ENCODE results near the gene AATK. TPM values are rescaled to one million over a fixed set of nuclear protein-coding genes. Genes with fewer than 3 reads are reported as not detected.

AATK gene
- total and polyA plus RNA-seq, 9 of the 15 experiments (the other 6 are each of a cell fraction or from before 2014, with no cell fraction given) = 0.11 to 0.55 (median 0.38) TPM; not detected in 5

DNA sequence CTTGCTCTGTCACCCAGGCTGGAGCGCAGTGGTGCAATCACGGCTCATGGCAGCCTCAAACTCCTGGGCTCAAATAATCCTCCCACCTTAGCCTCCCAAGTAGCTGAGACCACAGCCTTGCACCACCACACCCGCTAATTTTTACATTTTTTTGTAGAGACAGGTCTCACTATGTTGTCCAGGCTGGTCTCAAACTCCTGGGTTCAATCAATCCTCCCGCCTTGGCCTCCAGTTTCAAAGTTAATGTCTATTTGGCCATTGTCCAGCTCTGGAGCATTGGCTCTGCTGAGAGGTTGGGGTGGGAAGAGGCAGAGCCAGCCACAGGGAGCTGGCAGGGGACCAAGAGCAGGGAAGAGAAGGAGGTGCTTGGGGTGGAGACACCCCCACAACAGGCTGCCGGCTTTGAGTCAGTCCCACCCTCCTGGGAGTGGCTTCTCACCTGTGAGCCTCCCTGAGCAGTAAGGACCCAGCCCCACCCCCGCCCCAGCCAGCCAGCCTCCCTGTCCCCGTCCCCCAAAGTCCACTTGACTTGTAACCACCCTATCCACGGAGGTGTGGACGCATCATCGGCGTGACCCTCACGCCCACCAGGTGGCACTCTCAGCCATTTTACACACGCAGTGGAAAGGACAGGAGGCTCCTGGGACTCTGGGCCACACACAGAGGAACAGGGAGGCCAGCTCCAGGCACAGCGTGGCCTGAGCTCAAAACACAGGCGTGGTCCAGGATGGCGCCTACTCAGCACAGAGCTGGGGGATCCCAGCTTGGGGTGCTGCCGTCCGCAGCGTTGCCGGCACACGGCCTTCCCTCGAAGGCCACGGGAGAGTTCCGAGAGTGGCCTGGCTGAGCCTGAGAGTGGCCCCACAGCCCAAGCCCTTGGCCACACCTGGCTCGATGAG lies 23.5 kb downstream of the AATK start (continued):
- TF ChIP-seq, protein P1, sequence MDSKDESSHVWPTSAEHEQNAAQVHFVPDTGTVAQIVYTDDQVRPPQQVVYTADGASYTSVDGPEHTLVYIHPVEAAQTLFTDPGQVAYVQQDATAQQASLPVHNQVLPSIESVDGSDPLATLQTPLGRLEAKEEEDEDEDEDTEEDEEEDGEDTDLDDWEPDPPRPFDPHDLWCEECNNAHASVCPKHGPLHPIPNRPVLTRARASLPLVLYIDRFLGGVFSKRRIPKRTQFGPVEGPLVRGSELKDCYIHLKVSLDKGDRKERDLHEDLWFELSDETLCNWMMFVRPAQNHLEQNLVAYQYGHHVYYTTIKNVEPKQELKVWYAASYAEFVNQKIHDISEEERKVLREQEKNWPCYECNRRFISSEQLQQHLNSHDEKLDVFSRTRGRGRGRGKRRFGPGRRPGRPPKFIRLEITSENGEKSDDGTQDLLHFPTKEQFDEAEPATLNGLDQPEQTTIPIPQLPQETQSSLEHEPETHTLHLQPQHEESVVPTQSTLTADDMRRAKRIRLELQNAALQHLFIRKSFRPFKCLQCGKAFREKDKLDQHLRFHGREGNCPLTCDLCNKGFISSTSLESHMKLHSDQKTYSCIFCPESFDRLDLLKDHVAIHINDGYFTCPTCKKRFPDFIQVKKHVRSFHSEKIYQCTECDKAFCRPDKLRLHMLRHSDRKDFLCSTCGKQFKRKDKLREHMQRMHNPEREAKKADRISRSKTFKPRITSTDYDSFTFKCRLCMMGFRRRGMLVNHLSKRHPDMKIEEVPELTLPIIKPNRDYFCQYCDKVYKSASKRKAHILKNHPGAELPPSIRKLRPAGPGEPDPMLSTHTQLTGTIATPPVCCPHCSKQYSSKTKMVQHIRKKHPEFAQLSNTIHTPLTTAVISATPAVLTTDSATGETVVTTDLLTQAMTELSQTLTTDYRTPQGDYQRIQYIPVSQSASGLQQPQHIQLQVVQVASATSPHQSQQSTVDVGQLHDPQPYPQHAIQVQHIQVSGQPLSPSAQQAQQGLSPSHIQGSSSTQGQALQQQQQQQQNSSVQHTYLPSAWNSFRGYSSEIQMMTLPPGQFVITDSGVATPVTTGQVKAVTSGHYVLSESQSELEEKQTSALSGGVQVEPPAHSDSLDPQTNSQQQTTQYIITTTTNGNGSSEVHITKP (IDR thresholded peaks at IDR 0.05; ENCODE audit: partially characterized antibody) = peak; percentile 84
- TF ChIP-seq RB1 (IDR thresholded peaks at IDR 0.05; ENCODE audit: low read depth) (peak; percentile 53; the same call in 1 of the 2 replicates), RAD21 (CRISPR knock-in tag; conservative IDR thresholded peaks at IDR 0.05 in 1 of 2, IDR thresholded peaks at IDR 0.05 in 1 of 2) (peak; percentile 76 to 93), SMC3 (conservative IDR thresholded peaks at IDR 0.05; ENCODE audit: insufficient read depth, low read depth, low read length) (peak; percentile 90), ZFP36 (IDR thresholded peaks at IDR 0.05; ENCODE audit: low read depth, low read length, partially characterized antibody) (peak; percentile 18), ZNF282 (CRISPR knock-in tag; IDR thresholded peaks at IDR 0.05) (no peak), RUNX1 (IDR thresholded peaks at IDR 0.05; ENCODE audit: low read depth) (no peak), DIDO1 (tag; IDR thresholded peaks at IDR 0.05; ENCODE audit: low read depth) (no peak), ZNF263 (CRISPR knock-in tag; IDR thresholded peaks at IDR 0.05; ENCODE audit: borderline replicate concordance) (peak; percentile 46; the same call in 1 of the 2 replicates), FOXA3 (CRISPR knock-in tag; conservative IDR thresholded peaks at IDR 0.05 in 1 of 2, IDR thresholded peaks at IDR 0.05 in 1 of 2) (peak in 1 of 2 experiments; percentile 44; a peak in 1 of 4 replicates), GATA2 (CRISPR knock-in tag; IDR thresholded peaks at IDR 0.05) (no peak), CXXC5 (CRISPR knock-in tag; IDR thresholded peaks at IDR 0.05) (0 out of 2 replicates have a peak, but pooled peaks have one; percentile 25), FOXJ2 (tag; IDR thresholded peaks at IDR 0.05) (no peak), RCOR1 (IDR thresholded peaks at IDR 0.05; ENCODE audit: borderline replicate concordance in 1 of 2, low read depth in 2 of 2, low read length in 2 of 2) (0 out of 4 replicates have a peak, but pooled peaks of 1 of the 2 experiments have one; percentile 6)
- TF ChIP-seq, protein P2, sequence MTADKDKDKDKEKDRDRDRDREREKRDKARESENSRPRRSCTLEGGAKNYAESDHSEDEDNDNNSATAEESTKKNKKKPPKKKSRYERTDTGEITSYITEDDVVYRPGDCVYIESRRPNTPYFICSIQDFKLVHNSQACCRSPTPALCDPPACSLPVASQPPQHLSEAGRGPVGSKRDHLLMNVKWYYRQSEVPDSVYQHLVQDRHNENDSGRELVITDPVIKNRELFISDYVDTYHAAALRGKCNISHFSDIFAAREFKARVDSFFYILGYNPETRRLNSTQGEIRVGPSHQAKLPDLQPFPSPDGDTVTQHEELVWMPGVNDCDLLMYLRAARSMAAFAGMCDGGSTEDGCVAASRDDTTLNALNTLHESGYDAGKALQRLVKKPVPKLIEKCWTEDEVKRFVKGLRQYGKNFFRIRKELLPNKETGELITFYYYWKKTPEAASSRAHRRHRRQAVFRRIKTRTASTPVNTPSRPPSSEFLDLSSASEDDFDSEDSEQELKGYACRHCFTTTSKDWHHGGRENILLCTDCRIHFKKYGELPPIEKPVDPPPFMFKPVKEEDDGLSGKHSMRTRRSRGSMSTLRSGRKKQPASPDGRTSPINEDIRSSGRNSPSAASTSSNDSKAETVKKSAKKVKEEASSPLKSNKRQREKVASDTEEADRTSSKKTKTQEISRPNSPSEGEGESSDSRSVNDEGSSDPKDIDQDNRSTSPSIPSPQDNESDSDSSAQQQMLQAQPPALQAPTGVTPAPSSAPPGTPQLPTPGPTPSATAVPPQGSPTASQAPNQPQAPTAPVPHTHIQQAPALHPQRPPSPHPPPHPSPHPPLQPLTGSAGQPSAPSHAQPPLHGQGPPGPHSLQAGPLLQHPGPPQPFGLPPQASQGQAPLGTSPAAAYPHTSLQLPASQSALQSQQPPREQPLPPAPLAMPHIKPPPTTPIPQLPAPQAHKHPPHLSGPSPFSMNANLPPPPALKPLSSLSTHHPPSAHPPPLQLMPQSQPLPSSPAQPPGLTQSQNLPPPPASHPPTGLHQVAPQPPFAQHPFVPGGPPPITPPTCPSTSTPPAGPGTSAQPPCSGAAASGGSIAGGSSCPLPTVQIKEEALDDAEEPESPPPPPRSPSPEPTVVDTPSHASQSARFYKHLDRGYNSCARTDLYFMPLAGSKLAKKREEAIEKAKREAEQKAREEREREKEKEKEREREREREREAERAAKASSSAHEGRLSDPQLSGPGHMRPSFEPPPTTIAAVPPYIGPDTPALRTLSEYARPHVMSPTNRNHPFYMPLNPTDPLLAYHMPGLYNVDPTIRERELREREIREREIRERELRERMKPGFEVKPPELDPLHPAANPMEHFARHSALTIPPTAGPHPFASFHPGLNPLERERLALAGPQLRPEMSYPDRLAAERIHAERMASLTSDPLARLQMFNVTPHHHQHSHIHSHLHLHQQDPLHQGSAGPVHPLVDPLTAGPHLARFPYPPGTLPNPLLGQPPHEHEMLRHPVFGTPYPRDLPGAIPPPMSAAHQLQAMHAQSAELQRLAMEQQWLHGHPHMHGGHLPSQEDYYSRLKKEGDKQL (CRISPR knock-in tag; IDR thresholded peaks at IDR 0.05; ENCODE audit: borderline replicate concordance) = no peak
